LNCAP (cell line): ENCODE data around the gene DNAAF8.

Experiments used
- TF ChIP-seq, protein P1 (sequence below): fragments of 450-650 bp; IDR thresholded peaks from 2 replicates; pipeline ENCODE4 v1.5.1; 2017; ENCODE audit warnings: mild to moderate bottlenecking

DNAAF8 gene

GRCh38 chr16:4693296-4693955, 40.9 kb upstream of the DNAAF8 start, which contains the start of gene NUDT16L1:
NUDT16L1 (plus strand) TSS chr16:4693562; CDS start chr16:4693727, 165 bp downstream.
- TF ChIP-seq, protein P1, sequence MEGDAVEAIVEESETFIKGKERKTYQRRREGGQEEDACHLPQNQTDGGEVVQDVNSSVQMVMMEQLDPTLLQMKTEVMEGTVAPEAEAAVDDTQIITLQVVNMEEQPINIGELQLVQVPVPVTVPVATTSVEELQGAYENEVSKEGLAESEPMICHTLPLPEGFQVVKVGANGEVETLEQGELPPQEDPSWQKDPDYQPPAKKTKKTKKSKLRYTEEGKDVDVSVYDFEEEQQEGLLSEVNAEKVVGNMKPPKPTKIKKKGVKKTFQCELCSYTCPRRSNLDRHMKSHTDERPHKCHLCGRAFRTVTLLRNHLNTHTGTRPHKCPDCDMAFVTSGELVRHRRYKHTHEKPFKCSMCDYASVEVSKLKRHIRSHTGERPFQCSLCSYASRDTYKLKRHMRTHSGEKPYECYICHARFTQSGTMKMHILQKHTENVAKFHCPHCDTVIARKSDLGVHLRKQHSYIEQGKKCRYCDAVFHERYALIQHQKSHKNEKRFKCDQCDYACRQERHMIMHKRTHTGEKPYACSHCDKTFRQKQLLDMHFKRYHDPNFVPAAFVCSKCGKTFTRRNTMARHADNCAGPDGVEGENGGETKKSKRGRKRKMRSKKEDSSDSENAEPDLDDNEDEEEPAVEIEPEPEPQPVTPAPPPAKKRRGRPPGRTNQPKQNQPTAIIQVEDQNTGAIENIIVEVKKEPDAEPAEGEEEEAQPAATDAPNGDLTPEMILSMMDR: no peak; the same call in 1 of the 2 replicates

DNA sequence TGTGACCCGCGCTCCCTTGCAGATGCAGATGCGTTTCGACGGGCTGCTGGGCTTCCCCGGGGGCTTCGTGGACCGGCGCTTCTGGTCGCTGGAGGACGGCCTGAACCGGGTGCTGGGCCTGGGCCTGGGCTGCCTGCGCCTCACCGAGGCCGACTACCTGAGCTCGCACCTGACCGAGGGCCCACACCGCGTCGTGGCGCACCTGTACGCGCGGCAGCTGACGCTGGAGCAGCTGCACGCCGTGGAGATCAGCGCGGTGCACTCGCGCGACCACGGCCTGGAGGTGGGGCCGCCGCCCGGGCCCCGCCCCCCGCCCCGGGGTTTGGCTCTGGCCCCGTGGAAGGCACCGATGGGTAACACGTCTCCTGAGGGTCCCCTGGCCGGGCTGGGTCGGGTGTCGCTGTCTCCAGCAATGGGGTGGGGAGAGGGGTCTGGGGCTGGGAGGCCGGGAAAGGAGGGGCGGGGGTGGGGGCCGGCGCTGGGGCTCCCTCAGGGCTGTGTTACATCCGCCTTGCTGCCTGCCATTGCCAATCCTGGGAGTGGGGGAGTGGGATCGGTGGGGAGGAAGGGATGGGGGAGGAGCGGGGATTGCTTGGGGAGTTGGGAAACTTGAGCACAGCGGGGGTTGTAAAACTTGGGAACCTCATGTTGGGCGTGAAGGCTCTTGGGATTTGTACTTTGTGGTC, 40.2 kb upstream of the DNAAF8 start:
- TF ChIP-seq, protein P1: no peak

- TF ChIP-seq, protein P1: no peak
Measured at GRCh38 chr16:4694642-4695451, 39.5 kb upstream of the DNAAF8 start.

DNA sequence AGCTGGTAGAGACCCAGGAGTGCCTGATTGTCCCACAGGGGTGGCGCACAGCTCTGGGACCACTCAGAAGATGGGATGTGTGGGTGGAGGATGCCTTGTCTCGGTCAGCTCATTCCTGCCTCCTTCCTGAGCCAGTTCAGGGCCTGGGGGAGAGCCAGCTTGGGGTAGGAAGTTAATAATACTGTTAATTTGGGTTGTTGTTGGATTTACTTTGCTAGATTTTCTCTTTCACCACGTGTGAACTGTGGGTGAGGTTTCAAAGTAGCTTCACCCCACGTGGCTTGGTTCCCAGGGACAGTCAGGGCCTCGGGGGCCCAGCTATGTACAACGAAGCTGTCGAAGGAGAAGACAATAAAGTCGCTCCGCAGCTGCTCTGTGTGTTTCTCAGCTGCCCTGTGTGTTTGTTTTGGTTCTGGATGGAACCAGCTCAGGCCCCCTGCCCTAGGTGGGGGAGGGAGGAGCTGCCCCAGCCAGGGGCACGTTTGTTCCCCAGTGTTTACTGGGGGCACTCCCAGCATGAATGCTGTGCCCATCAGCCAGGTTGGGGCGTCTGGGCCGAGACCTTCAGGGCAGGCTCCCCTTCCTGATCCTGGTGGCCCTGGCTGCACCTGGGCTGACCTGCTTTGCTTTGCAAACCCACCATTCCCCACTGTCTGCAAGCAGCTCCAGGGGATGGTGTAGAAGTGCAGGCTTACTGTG, 38.7 kb upstream of the DNAAF8 start:
- TF ChIP-seq, protein P1: no peak

DNA sequence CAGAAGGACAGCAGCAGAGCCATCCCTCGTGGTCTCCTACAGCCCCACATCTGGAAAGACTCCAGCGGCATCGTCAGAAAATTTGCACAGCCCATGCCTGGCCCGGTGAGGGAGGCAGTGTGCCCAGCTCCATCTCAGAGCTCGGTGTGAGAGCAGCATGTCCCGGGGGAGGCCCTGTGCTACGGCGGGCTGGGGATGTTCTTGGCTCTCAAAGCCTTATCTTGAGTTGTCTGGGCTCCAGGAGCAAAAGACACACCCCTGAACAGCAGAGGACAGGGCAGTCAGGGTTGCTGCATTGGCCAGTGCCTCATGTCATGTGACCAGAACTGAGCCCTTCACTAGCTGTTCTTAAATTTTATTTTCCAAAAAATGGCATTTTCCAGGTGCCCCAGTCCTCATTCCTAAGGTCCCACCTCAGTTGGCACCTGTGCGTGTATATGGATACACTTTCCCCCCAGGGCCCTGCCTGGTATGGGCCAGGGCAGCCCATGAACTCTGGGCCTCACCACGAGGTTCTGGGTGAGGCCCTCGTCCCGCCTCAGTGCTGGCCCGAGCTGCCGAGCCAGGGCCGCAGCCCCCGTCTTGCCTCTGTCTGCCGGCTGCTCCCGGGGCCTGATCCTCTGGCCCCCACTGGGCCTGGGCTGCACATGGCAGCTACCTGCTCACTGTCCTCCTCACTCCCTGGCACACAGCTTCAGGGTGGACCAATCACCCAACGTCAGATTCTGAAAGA, 38.0 kb upstream of the DNAAF8 start:
- TF ChIP-seq, protein P1: no peak

DNA sequence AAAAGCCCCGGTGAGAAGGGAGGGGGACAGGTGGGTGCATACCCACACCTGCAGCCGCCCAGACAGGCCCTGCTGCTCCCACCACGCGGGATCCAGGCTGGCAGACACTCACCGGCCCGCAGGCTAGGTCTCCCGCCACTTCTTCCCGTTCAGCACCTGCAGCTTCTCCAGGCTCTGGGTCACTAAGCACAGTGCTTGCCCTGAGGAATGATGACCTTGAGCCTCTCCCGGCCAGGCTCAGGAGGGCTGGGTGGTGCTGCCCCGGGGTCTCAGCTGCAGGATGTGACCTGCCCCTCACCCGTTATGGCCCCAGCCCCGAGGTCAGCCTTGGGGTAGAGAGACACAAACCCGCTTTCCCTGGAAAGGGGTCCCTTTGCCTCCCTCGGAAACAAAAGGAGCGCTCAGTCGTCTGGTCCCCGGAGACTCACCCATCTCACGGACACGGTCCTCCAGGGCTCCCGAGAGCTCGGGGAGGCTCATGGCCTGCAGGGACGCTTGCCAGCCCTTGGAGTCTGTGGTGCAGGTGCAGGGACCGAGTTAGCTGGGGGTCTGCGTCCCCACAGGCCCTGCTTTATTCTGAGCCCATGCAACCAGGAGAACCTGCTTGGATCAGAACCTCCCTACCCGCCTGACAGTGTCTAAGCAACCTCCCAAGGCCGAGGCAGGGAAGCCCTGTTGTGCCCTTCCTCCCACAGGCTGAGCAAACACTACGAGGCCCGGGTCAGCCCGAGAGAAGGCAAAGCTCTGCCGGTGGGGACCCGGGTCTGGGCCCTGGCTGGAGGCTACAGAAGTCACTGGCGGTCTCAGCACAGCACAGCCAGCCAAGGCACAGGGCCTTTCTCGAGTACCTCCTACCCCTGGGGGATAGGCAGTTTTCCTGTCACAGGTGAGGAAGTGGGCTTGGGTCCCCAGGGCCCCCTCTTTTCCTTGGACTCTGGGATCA, 37.2 kb upstream of the DNAAF8 start:
- TF ChIP-seq, protein P1: no peak
